ENCODE measurements around the gene RSF1.
"Not testable (repeated sequence)": the region's sequence is repeated elsewhere in the genome, so short reads cannot be mapped to it uniquely, and the experiment has no call there.

RSF1 gene

GRCh38 chr11:77644887-77645286 lies 175.6 kb downstream of the RSF1 start:
- no peak for TF ChIP-seq CTCF (IDR thresholded peaks at IDR 0.05; ENCODE audit: low read depth, low read length)
- no peak overlapping the region for H3K4me3 ChIP-seq (ENCODE audit: low read depth, low read length)
- H3K4me1 ChIP-seq, result no peaks in the 10 kb centered on the region
- no peaks in the 10 kb centered on the region for H3K36me3 ChIP-seq
- no peaks in the 10 kb centered on the region for H3K9me3 ChIP-seq
- no peaks in the 10 kb centered on the region for H3K27me3 ChIP-seq
- no peak for DNase-seq

- no peaks in the 10 kb centered on the region for H3K27me3 ChIP-seq
- H3K36me3 ChIP-seq, result no peaks in the 10 kb centered on the region
- H3K4me3 ChIP-seq (ENCODE audit: low read depth, low read length), result no peak overlapping the region
- TF ChIP-seq CTCF (IDR thresholded peaks at IDR 0.05; ENCODE audit: low read depth, low read length), result no peak
- peaks cover 4% of the 10 kb centered on the region for H3K4me1 ChIP-seq
- no peaks in the 10 kb centered on the region for H3K9me3 ChIP-seq
- no peak for DNase-seq
Observed at GRCh38 chr11:77642228-77642627, 178.3 kb downstream of the RSF1 start.

GRCh38 chr11:77637345-77638165 lies 183.0 kb downstream of the RSF1 start, which contains the start of gene CLNS1A:
Gene CLNS1A, minus strand, starts transcription at chr11:77637794. Its CDS starts 80 bp downstream, at chr11:77637714.
- H3K36me3 ChIP-seq, result peaks cover 24% of the 10 kb centered on the region
- TF ChIP-seq CTCF (IDR thresholded peaks at IDR 0.05; ENCODE audit: low read depth, low read length), result no peak
- peak within 1 kb of the TSS; percentile 97 for H3K4me3 ChIP-seq (ENCODE audit: low read depth, low read length)
- peak; percentile 91 for DNase-seq
- no peaks in the 10 kb centered on the region for H3K27me3 ChIP-seq
- peaks cover 4% of the 10 kb centered on the region for H3K4me1 ChIP-seq
- H3K9me3 ChIP-seq, result no peaks in the 10 kb centered on the region

GRCh38 chr11:77636731-77637344 lies 183.7 kb downstream of the RSF1 start:
- Histone ChIP-seq H3K4me3 (ENCODE audit: low read depth, low read length) (peak overlapping the region; percentile 97), H3K9me3 (no peaks in the 10 kb centered on the region), H3K4me1 (peaks cover 4% of the 10 kb centered on the region), H3K36me3 (peaks cover 31% of the 10 kb centered on the region), H3K27me3 (no peaks in the 10 kb centered on the region)
- no peak for DNase-seq
- no peak for TF ChIP-seq CTCF (IDR thresholded peaks at IDR 0.05; ENCODE audit: low read depth, low read length)

- H3K36me3 ChIP-seq, result peaks cover 46% of the 10 kb centered on the region
- not testable (repeated sequence) for H3K9me3 ChIP-seq; H3K4me3 ChIP-seq (ENCODE audit: low read depth, low read length); H3K27me3 ChIP-seq; DNase-seq; H3K4me1 ChIP-seq
Observed at GRCh38 chr11:77633926-77634325, 186.6 kb downstream of the RSF1 start.

- peaks cover 74% of the 10 kb centered on the region for H3K36me3 ChIP-seq
- H3K9me3 ChIP-seq, result no peaks in the 10 kb centered on the region
- DNase-seq, result no peak
- H3K4me3 ChIP-seq (ENCODE audit: low read depth, low read length), result no peak overlapping the region
- no peaks in the 10 kb centered on the region for H3K27me3 ChIP-seq
- no peaks in the 10 kb centered on the region for H3K4me1 ChIP-seq
- no peak for TF ChIP-seq CTCF (IDR thresholded peaks at IDR 0.05; ENCODE audit: low read depth, low read length)
Observed at GRCh38 chr11:77630157-77630710, 190.3 kb downstream of the RSF1 start.

Data from BE2C (cell line).